ENCODE measurements around the gene COG8.

DNA sequence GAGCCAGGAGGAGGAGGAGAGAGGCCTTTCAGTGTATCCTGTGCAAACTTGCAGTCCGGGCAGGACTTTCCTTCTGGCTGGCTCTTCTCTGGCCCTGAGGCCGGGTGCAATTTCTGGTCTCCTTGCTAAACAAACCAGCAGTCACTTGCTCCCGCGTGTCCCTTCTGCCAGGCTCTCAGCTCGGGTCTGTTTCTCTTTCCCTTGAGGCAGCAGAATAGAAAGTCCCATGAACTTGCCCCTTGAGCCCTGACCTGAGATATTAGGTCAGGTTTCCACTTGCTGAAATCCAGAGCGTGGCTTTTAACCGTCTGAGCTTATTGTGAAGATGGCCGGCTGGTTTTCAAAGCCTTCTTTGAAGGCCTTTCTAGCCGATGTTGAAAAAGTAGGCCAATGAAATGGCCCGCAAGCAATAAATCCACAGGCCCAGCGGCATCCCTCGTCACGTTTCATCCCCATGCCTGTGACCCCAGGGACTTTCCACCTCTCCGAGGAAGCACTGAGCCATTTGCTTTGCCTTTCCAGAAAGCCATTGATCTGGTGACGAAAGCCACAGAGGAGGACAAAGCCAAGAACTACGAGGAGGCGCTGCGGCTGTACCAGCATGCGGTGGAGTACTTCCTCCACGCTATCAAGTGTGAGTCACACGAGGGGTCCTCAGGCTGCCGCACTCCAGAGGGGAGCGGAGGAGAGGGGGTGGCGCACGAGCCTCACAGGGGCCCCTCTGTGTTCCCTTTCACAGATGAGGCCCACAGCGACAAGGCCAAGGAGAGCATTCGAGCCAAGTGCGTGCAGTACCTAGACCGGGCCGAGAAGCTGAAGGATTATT lies 23.7 kb downstream of the COG8 start:
- TF ChIP-seq, protein P1, sequence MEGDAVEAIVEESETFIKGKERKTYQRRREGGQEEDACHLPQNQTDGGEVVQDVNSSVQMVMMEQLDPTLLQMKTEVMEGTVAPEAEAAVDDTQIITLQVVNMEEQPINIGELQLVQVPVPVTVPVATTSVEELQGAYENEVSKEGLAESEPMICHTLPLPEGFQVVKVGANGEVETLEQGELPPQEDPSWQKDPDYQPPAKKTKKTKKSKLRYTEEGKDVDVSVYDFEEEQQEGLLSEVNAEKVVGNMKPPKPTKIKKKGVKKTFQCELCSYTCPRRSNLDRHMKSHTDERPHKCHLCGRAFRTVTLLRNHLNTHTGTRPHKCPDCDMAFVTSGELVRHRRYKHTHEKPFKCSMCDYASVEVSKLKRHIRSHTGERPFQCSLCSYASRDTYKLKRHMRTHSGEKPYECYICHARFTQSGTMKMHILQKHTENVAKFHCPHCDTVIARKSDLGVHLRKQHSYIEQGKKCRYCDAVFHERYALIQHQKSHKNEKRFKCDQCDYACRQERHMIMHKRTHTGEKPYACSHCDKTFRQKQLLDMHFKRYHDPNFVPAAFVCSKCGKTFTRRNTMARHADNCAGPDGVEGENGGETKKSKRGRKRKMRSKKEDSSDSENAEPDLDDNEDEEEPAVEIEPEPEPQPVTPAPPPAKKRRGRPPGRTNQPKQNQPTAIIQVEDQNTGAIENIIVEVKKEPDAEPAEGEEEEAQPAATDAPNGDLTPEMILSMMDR (IDR thresholded peaks at IDR 0.05), result no peak
- no peak for TF ChIP-seq POLR2A (IDR thresholded peaks at IDR 0.05)
